ENCODE results near the gene CLRN3.

The CLRN3 gene

GRCh38 chr10:127894146-127894545 is 1.4 kb upstream of the CLRN3 start:
- DNase-seq, result no peak

GRCh38 chr10:127890832-127891334 is 1.9 kb downstream of the CLRN3 start:
- DNase-seq, result no peak

GRCh38 chr10:127890216-127890615 is 2.5 kb downstream of the CLRN3 start:
- no peak for DNase-seq

- no peak for DNase-seq
Measured at GRCh38 chr10:127889605-127890195, 3.0 kb downstream of the CLRN3 start.

- DNase-seq, result no peak
Measured at GRCh38 chr10:127888521-127889312, 4.0 kb downstream of the CLRN3 start.

GRCh38 chr10:127887541-127888415 is 5.0 kb downstream of the CLRN3 start:
- DNase-seq, result no peak

GRCh38 chr10:127886371-127887051 is 6.2 kb downstream of the CLRN3 start:
- no peak for DNase-seq

- no peak for DNase-seq
Measured at GRCh38 chr10:127884501-127884900, 8.2 kb downstream of the CLRN3 start.

- DNase-seq, result no peak
Measured at GRCh38 chr10:127883516-127883915, 9.2 kb downstream of the CLRN3 start.

- no peak for DNase-seq
Measured at GRCh38 chr10:127882801-127883459, 9.8 kb downstream of the CLRN3 start.

- DNase-seq, result no peak
Measured at GRCh38 chr10:127882391-127882790, 10.3 kb downstream of the CLRN3 start.

- DNase-seq, result no peak
Measured at GRCh38 chr10:127881262-127881661, 11.5 kb downstream of the CLRN3 start.

GRCh38 chr10:127880557-127880956 is 12.2 kb downstream of the CLRN3 start:
- DNase-seq, result no peak

- DNase-seq, result no peak
Measured at GRCh38 chr10:127878475-127879055, 14.2 kb downstream of the CLRN3 start.

- no peak for DNase-seq
Measured at GRCh38 chr10:127877699-127878098, 15.0 kb downstream of the CLRN3 start.

GRCh38 chr10:127877116-127877515 is 15.6 kb downstream of the CLRN3 start:
- no peak for DNase-seq

GRCh38 chr10:127875916-127876315 is 16.8 kb downstream of the CLRN3 start:
- no peak for DNase-seq

GRCh38 chr10:127875449-127875765 is 17.3 kb downstream of the CLRN3 start:
- DNase-seq, result no peak

GRCh38 chr10:127874671-127875448 is 17.9 kb downstream of the CLRN3 start:
- no peak for DNase-seq

GRCh38 chr10:127873901-127874470 is 18.8 kb downstream of the CLRN3 start:
- DNase-seq, result no peak

Data from NCI-H226 (cell line).